ENCODE data around the gene POGLUT3.
A peak's percentile ranks its signal among the peaks of the same experiment; 100 is the strongest.

Gene POGLUT3, protein sequence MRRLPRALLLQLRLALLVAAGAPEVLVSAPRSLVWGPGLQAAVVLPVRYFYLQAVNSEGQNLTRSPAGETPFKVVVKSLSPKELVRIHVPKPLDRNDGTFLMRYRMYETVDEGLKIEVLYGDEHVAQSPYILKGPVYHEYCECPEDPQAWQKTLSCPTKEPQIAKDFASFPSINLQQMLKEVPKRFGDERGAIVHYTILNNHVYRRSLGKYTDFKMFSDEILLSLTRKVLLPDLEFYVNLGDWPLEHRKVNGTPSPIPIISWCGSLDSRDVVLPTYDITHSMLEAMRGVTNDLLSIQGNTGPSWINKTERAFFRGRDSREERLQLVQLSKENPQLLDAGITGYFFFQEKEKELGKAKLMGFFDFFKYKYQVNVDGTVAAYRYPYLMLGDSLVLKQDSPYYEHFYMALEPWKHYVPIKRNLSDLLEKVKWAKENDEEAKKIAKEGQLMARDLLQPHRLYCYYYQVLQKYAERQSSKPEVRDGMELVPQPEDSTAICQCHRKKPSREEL

DNA sequence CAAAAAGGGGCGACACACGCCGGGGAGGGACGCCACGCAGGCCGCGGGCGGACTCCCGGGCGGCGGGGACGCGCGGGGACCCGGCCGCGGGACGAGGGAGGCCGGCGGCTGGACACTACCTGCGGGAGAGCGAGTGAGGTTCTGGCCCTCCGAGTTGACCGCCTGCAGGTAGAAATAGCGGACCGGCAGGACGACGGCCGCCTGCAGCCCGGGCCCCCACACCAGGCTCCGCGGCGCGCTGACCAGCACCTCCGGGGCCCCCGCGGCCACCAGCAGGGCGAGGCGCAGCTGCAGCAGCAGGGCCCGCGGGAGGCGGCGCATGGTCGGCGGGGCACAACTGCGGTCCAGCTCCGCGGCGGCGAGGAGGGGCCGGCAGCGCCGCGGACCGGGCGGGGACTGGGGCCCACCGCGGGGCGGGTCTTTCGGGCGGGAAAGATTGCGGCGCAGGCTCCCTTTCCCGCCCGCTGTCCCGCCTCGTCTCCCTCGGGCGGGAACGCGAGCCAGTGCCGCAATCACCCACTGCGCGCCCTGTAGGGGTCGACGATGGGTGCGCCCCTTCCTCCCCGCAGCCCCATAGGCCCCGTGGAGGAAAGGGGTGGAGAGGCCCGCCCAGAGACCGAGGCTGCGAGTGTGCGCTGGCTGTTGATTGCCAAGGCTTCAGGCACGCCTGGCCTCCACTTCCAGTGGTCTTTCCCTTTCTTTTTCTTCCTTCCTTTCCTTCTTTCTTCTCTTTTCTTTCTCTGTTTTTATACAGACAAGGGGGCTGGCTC, at the start of gene POGLUT3:
TSS of gene POGLUT3 (minus strand) at position 339 of the 770 bp plus-strand sequence. CDS start at position 321, 18 bp downstream.
- H3K4me3 ChIP-seq (ENCODE audit: low read depth, low read length), result peak within 1 kb of the TSS; percentile 81
- H3K27ac ChIP-seq (ENCODE audit: low read depth, low read length), result peak within 1 kb of the TSS; percentile 87
- H3K27me3 ChIP-seq (ENCODE audit: control insufficient read depth, insufficient read depth, low read length), result peaks cover 3% of the 10 kb centered on the region; the same call in 1 of the 2 replicates
- no peaks in the 10 kb centered on the region for H3K36me3 ChIP-seq (ENCODE audit: control insufficient read depth, insufficient read depth, low read length)
- peaks cover 12% of the 10 kb centered on the region for H3K4me1 ChIP-seq (ENCODE audit: control insufficient read depth, insufficient read depth, low read length)
- no peaks in the 10 kb centered on the region for H3K9me3 ChIP-seq (ENCODE audit: control insufficient read depth, insufficient read depth, low read length)
- peak within 1 kb of the TSS; percentile 77 for H3K9ac ChIP-seq (ENCODE audit: low read depth, low read length)

DNA sequence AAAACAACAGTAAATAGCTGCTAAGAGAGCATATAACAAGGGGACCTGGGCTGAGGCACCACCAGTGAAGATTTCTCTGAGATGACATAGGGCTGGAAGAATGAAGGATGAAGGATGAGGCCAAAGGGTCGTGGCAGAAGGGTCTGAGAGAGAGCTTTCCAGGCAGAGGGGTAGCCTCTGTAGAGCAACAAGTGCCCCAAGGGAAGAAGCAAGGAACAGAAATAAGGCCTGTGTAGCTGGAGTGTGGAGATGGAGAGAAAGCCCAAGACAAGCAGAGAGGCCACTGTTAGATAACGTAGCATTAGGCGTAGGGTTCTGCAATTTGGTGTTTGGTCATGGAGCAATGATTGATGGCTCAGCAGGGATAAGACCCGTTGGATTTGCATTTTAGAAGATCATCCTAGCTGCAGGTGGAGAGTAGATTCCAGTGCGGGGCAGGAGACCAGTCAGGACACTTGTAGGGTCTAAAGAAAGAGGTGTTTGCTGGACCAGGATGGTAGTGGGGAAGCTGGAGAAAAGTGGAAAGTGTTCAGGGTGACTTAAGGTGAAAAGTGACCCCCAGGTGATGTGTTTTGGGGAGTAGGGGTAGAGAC, 47.8 kb upstream of the POGLUT3 start:
- H3K4me3 ChIP-seq (ENCODE audit: low read depth, low read length), result no peak overlapping the region
- H3K9me3 ChIP-seq (ENCODE audit: control insufficient read depth, insufficient read depth, low read length), result no peaks in the 10 kb centered on the region
- H3K27ac ChIP-seq (ENCODE audit: low read depth, low read length), result no peak overlapping the region
- H3K9ac ChIP-seq (ENCODE audit: low read depth, low read length), result no peak overlapping the region
- no peaks in the 10 kb centered on the region for H3K27me3 ChIP-seq (ENCODE audit: control insufficient read depth, insufficient read depth, low read length)
- no peaks in the 10 kb centered on the region for H3K4me1 ChIP-seq (ENCODE audit: control insufficient read depth, insufficient read depth, low read length)
- H3K36me3 ChIP-seq (ENCODE audit: control insufficient read depth, insufficient read depth, low read length), result no peaks in the 10 kb centered on the region

- peaks cover 9% of the 10 kb centered on the region; the same call in 1 of the 2 replicates for H3K4me1 ChIP-seq (ENCODE audit: control insufficient read depth, insufficient read depth, low read length)
- no peaks in the 10 kb centered on the region for H3K36me3 ChIP-seq (ENCODE audit: control insufficient read depth, insufficient read depth, low read length)
- H3K9me3 ChIP-seq (ENCODE audit: control insufficient read depth, insufficient read depth, low read length), result no peaks in the 10 kb centered on the region
- H3K27me3 ChIP-seq (ENCODE audit: control insufficient read depth, insufficient read depth, low read length), result no peaks in the 10 kb centered on the region
- no peak overlapping the region for H3K9ac ChIP-seq (ENCODE audit: low read depth, low read length)
- H3K27ac ChIP-seq (ENCODE audit: low read depth, low read length), result no peak overlapping the region
- no peak overlapping the region for H3K4me3 ChIP-seq (ENCODE audit: low read depth, low read length)
Measured at GRCh38 chr11:108543316-108543964, 45.3 kb upstream of the POGLUT3 start.

GRCh38 chr11:108541531-108541930, 43.3 kb upstream of the POGLUT3 start:
- Histone ChIP-seq H3K9me3 (ENCODE audit: control insufficient read depth, insufficient read depth, low read length) (no peaks in the 10 kb centered on the region), H3K36me3 (ENCODE audit: control insufficient read depth, insufficient read depth, low read length) (no peaks in the 10 kb centered on the region), H3K27me3 (ENCODE audit: control insufficient read depth, insufficient read depth, low read length) (no peaks in the 10 kb centered on the region), H3K4me3 (ENCODE audit: low read depth, low read length) (no peak overlapping the region), H3K4me1 (ENCODE audit: control insufficient read depth, insufficient read depth, low read length) (peaks cover 12% of the 10 kb centered on the region; the same call in 1 of the 2 replicates), H3K27ac (ENCODE audit: low read depth, low read length) (no peak overlapping the region), H3K9ac (ENCODE audit: low read depth, low read length) (no peak overlapping the region)

- H3K9ac ChIP-seq (ENCODE audit: low read depth, low read length), result no peak overlapping the region
- no peaks in the 10 kb centered on the region for H3K9me3 ChIP-seq (ENCODE audit: control insufficient read depth, insufficient read depth, low read length)
- peaks cover 12% of the 10 kb centered on the region; the same call in 1 of the 2 replicates for H3K4me1 ChIP-seq (ENCODE audit: control insufficient read depth, insufficient read depth, low read length)
- H3K36me3 ChIP-seq (ENCODE audit: control insufficient read depth, insufficient read depth, low read length), result no peaks in the 10 kb centered on the region
- H3K27me3 ChIP-seq (ENCODE audit: control insufficient read depth, insufficient read depth, low read length), result no peaks in the 10 kb centered on the region
- H3K4me3 ChIP-seq (ENCODE audit: low read depth, low read length), result no peak overlapping the region
- H3K27ac ChIP-seq (ENCODE audit: low read depth, low read length), result no peak overlapping the region
Measured at GRCh38 chr11:108538502-108538901, 40.3 kb upstream of the POGLUT3 start.

DNA sequence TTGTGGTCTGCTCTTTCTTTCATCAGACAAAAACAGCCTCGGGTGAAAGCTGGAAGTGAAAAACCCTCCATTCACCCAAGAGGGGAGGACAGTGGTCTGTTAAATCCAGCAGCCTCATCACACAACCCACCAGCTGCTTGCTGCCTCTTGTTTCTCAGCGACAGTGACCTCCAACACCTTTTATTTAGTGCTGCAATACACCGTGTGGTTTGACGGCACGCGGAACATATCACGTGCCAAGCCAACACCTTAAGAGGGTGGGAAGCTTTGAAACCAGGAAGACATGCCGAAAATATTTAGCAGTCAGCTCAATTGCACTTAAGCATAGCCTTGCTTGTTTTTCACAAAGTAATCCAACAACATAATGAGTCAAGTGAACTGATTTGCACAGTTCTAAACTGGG, 39.8 kb upstream of the POGLUT3 start:
- H3K4me1 ChIP-seq (ENCODE audit: control insufficient read depth, insufficient read depth, low read length), result peaks cover 12% of the 10 kb centered on the region; the same call in 1 of the 2 replicates
- H3K27ac ChIP-seq (ENCODE audit: low read depth, low read length), result no peak overlapping the region
- H3K9me3 ChIP-seq (ENCODE audit: control insufficient read depth, insufficient read depth, low read length), result no peaks in the 10 kb centered on the region
- no peak overlapping the region for H3K9ac ChIP-seq (ENCODE audit: low read depth, low read length)
- no peak overlapping the region for H3K4me3 ChIP-seq (ENCODE audit: low read depth, low read length)
- no peaks in the 10 kb centered on the region for H3K27me3 ChIP-seq (ENCODE audit: control insufficient read depth, insufficient read depth, low read length)
- no peaks in the 10 kb centered on the region for H3K36me3 ChIP-seq (ENCODE audit: control insufficient read depth, insufficient read depth, low read length)

DNA sequence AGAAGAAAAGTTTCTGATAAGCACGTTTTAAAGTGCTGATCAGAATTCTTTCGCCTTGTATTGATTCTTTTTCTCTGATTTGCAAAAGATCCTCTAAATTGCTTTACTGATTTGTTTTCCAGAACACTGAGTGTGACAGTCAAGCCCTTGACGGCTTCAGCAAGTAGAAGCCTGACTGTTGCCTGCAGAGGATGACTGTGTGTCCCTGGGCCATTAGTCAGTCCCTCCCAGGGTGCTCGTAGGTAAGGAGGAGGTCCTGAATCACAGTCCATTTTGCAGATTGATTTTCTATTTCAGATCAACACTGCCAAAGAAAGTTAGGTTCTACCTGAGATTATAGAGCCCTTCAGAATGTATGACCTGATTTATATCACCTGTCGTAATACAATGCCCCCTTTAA, 38.6 kb upstream of the POGLUT3 start:
- no peaks in the 10 kb centered on the region for H3K36me3 ChIP-seq (ENCODE audit: control insufficient read depth, insufficient read depth, low read length)
- H3K27me3 ChIP-seq (ENCODE audit: control insufficient read depth, insufficient read depth, low read length), result no peaks in the 10 kb centered on the region
- peaks cover 12% of the 10 kb centered on the region; the same call in 1 of the 2 replicates for H3K4me1 ChIP-seq (ENCODE audit: control insufficient read depth, insufficient read depth, low read length)
- H3K27ac ChIP-seq (ENCODE audit: low read depth, low read length), result no peak overlapping the region
- no peak overlapping the region for H3K9ac ChIP-seq (ENCODE audit: low read depth, low read length)
- H3K4me3 ChIP-seq (ENCODE audit: low read depth, low read length), result no peak overlapping the region
- no peaks in the 10 kb centered on the region for H3K9me3 ChIP-seq (ENCODE audit: control insufficient read depth, insufficient read depth, low read length)

- H3K9me3 ChIP-seq (ENCODE audit: control insufficient read depth, insufficient read depth, low read length), result no peaks in the 10 kb centered on the region
- no peak overlapping the region for H3K27ac ChIP-seq (ENCODE audit: low read depth, low read length)
- H3K9ac ChIP-seq (ENCODE audit: low read depth, low read length), result no peak overlapping the region
- peaks cover 12% of the 10 kb centered on the region; the same call in 1 of the 2 replicates for H3K4me1 ChIP-seq (ENCODE audit: control insufficient read depth, insufficient read depth, low read length)
- H3K27me3 ChIP-seq (ENCODE audit: control insufficient read depth, insufficient read depth, low read length), result no peaks in the 10 kb centered on the region
- no peaks in the 10 kb centered on the region for H3K36me3 ChIP-seq (ENCODE audit: control insufficient read depth, insufficient read depth, low read length)
- no peak overlapping the region for H3K4me3 ChIP-seq (ENCODE audit: low read depth, low read length)
Measured at GRCh38 chr11:108535384-108535955, 37.3 kb upstream of the POGLUT3 start.

- no peaks in the 10 kb centered on the region for H3K27me3 ChIP-seq (ENCODE audit: control insufficient read depth, insufficient read depth, low read length)
- no peaks in the 10 kb centered on the region for H3K9me3 ChIP-seq (ENCODE audit: control insufficient read depth, insufficient read depth, low read length)
- no peak overlapping the region for H3K27ac ChIP-seq (ENCODE audit: low read depth, low read length)
- H3K4me1 ChIP-seq (ENCODE audit: control insufficient read depth, insufficient read depth, low read length), result peaks cover 12% of the 10 kb centered on the region; the same call in 1 of the 2 replicates
- no peaks in the 10 kb centered on the region for H3K36me3 ChIP-seq (ENCODE audit: control insufficient read depth, insufficient read depth, low read length)
- no peak overlapping the region for H3K4me3 ChIP-seq (ENCODE audit: low read depth, low read length)
- no peak overlapping the region for H3K9ac ChIP-seq (ENCODE audit: low read depth, low read length)
Measured at GRCh38 chr11:108534274-108534882, 36.2 kb upstream of the POGLUT3 start.

- Histone ChIP-seq H3K4me1 (ENCODE audit: control insufficient read depth, insufficient read depth, low read length) (no peaks in the 10 kb centered on the region), H3K27ac (ENCODE audit: low read depth, low read length) (no peak overlapping the region), H3K9ac (ENCODE audit: low read depth, low read length) (no peak overlapping the region), H3K27me3 (ENCODE audit: control insufficient read depth, insufficient read depth, low read length) (no peaks in the 10 kb centered on the region), H3K4me3 (ENCODE audit: low read depth, low read length) (no peak overlapping the region), H3K36me3 (ENCODE audit: control insufficient read depth, insufficient read depth, low read length) (no peaks in the 10 kb centered on the region), H3K9me3 (ENCODE audit: control insufficient read depth, insufficient read depth, low read length) (no peaks in the 10 kb centered on the region)
Measured at GRCh38 chr11:108530426-108530825, 32.2 kb upstream of the POGLUT3 start.
